UCSD-AML1 (cell line): ENCODE results near the gene AKR7A2.
"Not testable (repeated sequence)": the region's sequence is repeated elsewhere in the genome, so short reads cannot be mapped to it uniquely, and the experiment has no call there.

ENCODE experiments used
- DNase-seq: peaks from one replicate; lab custom pipeline; 2025; ENCODE audit not compliant: unreplicated experiment; lab: John Stamatoyannopoulos, UW

AKR7A2 gene

GRCh38 chr1:19307794-19308508 lies 4.0 kb downstream of the AKR7A2 start:
- no peak for DNase-seq

GRCh38 chr1:19306941-19307340 lies 5.0 kb downstream of the AKR7A2 start:
- DNase-seq, result no peak

DNA sequence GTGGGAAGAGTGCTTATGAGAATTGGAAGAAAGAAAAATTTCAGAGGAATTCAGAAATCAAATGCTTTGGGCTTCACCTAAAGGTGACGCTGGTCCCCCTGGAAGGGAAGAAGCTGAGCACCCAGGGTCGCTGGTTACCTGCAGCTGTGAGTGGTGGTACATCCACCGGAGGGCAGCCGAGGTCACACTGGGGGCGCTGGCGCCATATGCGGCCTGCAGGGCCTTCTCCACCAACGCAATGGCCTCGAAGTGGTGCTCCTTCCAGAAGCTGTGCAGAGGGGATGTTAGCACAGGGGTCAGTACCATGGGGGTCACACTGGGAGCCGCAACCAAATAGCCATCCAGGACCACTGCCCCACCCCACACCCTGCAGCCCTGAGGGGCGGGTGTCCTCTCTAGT lies 6.1 kb downstream of the AKR7A2 start:
- DNase-seq, result no peak

DNA sequence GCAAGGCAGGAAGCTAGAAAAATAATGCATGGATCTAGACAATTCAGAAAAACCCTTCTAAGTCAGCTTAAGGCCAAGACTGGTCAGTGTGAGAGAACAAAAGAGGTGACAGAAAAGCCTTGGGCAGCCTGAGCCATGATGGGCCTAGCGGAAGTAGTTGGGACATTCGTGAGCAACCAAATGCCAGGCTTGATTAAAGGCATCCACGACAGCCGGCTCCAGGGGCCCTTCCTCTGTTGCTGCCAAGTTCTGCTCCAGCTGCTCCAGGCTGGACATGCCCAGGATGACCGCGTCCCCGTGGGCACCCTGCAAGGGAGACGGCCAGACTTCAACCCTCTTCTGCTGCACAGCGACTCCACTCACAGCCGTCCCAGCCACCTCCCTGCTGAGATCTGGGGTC lies 7.9 kb downstream of the AKR7A2 start:
- not testable (repeated sequence) for DNase-seq

GRCh38 chr1:19300211-19300610 lies 11.7 kb downstream of the AKR7A2 start:
- no peak for DNase-seq

GRCh38 chr1:19294638-19295037 lies 17.3 kb downstream of the AKR7A2 start:
- no peak for DNase-seq

GRCh38 chr1:19289244-19289643 lies 22.7 kb downstream of the AKR7A2 start:
- DNase-seq, result no peak

DNA sequence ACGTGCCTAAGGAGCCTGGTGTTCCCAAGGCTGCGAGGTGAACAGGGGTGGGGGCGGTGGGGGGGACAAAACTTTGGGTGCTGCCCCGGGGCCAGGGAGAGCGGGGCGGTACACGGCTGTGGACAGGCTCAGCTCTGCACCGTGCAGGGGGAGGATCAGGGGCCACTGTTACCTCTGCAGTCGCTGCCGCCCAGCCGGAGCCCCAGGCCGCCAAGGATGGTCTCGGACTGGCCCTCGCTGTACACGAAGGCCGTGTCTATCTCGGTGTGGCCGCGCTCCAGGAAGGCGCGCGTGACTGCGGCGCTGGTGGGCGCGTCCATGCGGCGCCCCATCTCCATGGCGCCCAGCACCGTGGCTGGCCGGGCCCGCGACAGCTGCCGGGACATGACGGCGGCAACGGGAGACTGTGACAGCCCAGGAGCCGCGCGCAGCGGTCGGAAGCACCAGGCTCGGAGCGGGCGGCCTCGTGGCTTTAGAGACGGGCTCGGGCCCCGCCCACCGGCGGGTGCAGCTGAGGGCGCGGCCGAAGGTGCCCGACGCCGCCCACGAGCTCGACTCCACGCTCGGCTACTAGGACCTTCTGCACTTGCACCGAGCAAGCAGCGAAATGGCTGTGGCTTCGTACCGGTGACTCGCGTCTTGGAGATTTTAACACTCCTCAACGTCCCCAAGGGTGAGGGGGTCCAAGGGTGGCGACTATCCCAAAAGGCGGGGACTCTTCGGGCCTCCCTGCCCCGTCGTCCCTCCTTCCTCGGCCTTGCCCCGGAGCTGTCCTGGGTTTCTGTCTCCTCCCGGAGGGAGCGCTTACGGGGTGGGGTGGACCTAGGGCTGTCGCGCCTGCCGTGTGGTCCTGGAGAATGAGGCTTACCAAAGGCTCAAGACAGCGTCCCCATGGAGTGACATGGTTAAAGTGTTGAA lies 23.4 kb downstream of the AKR7A2 start, which contains the start of gene AKR7A3:
AKR7A3 (minus strand) TSS at position 447 of the 918 bp plus-strand sequence; CDS start at position 386, 61 bp downstream.
- not testable (repeated sequence) for DNase-seq

GRCh38 chr1:19287436-19288185 lies 24.3 kb downstream of the AKR7A2 start:
- DNase-seq, result no peak

DNA sequence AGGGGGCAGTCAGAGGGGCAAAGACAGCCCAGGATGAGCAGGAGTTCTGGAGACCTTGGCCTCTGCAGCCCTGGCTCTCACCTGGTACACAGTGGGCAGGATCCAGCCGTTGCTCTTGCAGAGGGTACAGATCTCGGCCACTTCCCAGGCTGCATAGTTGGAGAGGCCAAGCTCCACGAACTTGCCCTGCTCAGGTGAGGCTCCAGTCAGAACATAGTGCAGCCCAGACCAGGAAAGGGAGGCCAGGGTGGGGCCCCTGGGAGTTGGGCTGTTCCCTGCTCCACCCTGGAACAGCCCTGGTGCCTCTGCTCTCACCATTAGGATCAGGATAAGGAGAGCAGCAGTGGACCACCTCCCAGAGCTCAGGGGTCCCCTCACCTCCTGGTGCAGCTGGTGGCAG lies 26.1 kb downstream of the AKR7A2 start:
- DNase-seq, result not testable (repeated sequence)

DNA sequence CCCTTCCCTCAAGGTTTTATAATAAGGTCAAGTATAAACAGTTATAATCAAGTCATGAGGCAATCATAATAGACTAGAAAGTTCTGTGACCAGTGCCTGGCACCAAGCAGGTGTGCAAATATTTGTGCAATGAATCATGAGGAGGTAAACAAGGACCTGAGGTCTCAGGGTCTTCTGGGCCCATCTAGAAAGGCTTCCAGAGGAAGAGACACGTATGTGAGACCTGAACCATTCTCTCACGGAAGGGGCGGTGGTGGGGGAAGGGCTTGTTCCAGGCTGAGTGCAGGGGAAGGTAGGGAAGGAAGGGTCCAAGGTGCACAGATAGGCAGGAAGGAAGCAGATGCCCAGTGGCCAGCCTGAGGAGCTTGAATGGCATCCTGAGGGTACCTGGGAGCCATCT lies 26.6 kb downstream of the AKR7A2 start:
- DNase-seq, result not testable (repeated sequence)

GRCh38 chr1:19284881-19285280 lies 27.1 kb downstream of the AKR7A2 start:
- DNase-seq, result no peak

GRCh38 chr1:19283891-19284290 lies 28.1 kb downstream of the AKR7A2 start:
- no peak for DNase-seq

DNA sequence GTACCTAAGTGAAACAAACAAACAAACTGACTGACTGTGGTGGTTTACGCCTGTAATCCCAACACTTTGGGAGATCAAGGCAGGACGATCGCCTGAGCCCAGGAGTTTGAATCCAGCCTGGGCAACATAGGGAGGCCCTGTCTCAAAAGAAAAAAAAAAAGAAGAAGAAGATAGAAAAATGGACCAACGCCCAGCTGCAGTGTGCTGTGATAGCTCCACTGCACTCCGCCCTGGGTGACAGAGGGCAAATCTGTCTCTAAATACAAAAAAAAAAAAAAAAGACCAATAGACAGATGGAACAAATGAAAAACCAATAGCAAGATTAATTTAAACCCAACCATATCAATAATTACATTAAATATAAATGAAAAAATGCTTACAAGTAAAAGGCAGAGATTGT lies 37.3 kb downstream of the AKR7A2 start:
- no peak for DNase-seq

GRCh38 chr1:19273844-19274531 lies 38.0 kb downstream of the AKR7A2 start:
- not testable (repeated sequence) for DNase-seq

DNA sequence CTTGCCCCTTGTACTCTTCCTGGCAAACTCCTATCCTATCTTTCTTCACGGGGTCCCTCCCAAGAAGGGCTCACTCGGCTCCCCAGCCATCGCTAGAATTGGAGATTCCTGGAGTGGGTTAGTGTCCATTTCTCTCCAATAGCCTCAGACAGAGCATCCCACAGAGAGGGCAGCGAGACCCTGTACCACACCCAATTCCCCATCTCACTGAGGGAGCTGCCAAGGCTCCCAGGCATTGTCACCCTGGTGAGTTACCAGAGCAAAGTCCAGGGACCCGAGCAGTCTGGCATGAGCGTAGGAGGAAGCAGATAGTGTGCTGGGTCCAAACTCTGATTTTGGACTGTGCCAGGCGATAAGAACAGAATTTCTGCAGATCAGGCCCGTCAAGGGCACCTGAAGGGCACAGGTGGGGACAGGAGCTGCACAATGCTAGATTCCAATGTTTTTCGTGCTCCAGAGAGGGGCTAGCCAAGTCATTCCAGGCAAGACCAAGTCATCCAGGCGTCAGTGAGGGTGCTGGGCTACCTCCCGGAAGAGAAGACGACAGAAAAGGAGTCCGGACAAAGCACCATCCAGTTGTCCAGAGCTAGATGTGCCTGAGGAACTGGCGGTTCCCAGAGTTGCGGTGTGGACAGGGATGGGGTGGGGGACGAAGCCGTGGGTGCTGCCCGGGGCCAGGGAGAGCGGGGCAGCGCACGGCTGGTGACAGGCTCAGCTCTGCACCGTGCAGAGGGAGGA lies 38.7 kb downstream of the AKR7A2 start:
- DNase-seq, result no peak

DNA sequence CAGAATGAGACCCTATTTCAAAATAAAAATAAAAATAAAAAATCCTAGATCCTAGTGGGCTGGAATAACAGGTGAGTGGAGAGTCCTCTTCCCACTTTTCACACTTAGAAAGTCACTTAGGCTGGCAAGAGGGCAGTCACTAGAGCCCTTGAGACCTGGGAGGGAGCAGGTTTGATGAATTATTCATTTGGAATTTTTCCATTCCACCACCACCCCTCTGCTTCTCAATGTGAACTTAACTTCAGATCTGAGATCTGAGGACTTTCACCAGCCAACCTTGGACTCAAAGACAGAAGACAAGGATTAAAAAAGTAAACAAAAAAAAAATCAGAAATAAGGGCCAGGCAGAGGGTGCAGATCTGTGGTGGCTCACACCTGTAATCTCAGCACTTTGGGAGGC lies 39.9 kb downstream of the AKR7A2 start:
- no peak for DNase-seq

- DNase-seq, result not testable (repeated sequence)
Observed at GRCh38 chr1:19270343-19270730, 41.6 kb downstream of the AKR7A2 start.

GRCh38 chr1:19269427-19270342 lies 42.3 kb downstream of the AKR7A2 start:
- not testable (repeated sequence) for DNase-seq
